Effector memory CD4-positive, alpha-beta T cell (primary cell): ENCODE data around the gene BNIP5.

Experiments used
- DNase-seq, 3 donors: peaks; one replicate each; pipeline ENCODE4 v3.0.0-alpha.2; 2020
- H3K27ac ChIP-seq: 2 replicates; pipeline ENCODE4 v1.7.0; 2013; ENCODE audit warnings: mild to moderate bottlenecking, low read length, moderate library complexity; ENCODE audit not compliant: insufficient read depth, poor library complexity, severe bottlenecking
- H3K27me3 ChIP-seq: replicated peaks from 2 replicates; pipeline ENCODE4 v1.7.0; 2013; ENCODE audit warnings: mild to moderate bottlenecking, low read length; ENCODE audit not compliant: insufficient read depth, control insufficient read depth, poor library complexity, severe bottlenecking
- H3K36me3 ChIP-seq: 2 replicates; pipeline ENCODE4 v1.7.0; 2013; ENCODE audit warnings: mild to moderate bottlenecking, low read length, moderate library complexity; ENCODE audit not compliant: control insufficient read depth, insufficient read depth
- H3K4me1 ChIP-seq: 2 replicates; pipeline ENCODE4 v1.7.0; 2013; ENCODE audit warnings: low read length, mild to moderate bottlenecking; ENCODE audit not compliant: control insufficient read depth, insufficient read depth, poor library complexity, severe bottlenecking
- H3K4me3 ChIP-seq: 2 replicates; pipeline ENCODE4 v1.7.0; 2013; ENCODE audit warnings: low read length, low read depth, mild to moderate bottlenecking; ENCODE audit not compliant: insufficient read depth, poor library complexity, severe bottlenecking
- H3K9me3 ChIP-seq: 2 replicates; pipeline ENCODE4 v1.7.0; 2013; ENCODE audit warnings: mild to moderate bottlenecking, low read length, moderate library complexity; ENCODE audit not compliant: control insufficient read depth

BNIP5 gene

GRCh38 chr6:36285187-36285671, 51.5 kb downstream of the BNIP5 start:
- Histone ChIP-seq H3K36me3 (no peaks in the 10 kb centered on the region), H3K4me3 (no peak overlapping the region), H3K27ac (no peak overlapping the region), H3K9me3 (no peaks in the 10 kb centered on the region), H3K27me3 (peaks cover 3% of the 10 kb centered on the region), H3K4me1 (peaks cover 4% of the 10 kb centered on the region)
- no peak for DNase-seq

GRCh38 chr6:36284359-36284758, 52.3 kb downstream of the BNIP5 start:
- Histone ChIP-seq H3K9me3 (no peaks in the 10 kb centered on the region), H3K27ac (no peak overlapping the region), H3K4me3 (no peak overlapping the region), H3K36me3 (no peaks in the 10 kb centered on the region), H3K4me1 (peaks cover 4% of the 10 kb centered on the region), H3K27me3 (peaks cover 3% of the 10 kb centered on the region)
- DNase-seq = no peak

- H3K27me3 ChIP-seq = peaks cover 3% of the 10 kb centered on the region
Observed at GRCh38 chr6:36283608-36284007, 53.1 kb downstream of the BNIP5 start.

GRCh38 chr6:36280983-36281382, 55.7 kb downstream of the BNIP5 start:
- Histone ChIP-seq H3K4me3 (no peak overlapping the region), H3K9me3 (no peaks in the 10 kb centered on the region), H3K27ac (no peak overlapping the region), H3K36me3 (no peaks in the 10 kb centered on the region), H3K4me1 (no peaks in the 10 kb centered on the region), H3K27me3 (peaks cover 3% of the 10 kb centered on the region)
- DNase-seq = no peak

More at GRCh38 chr6:36283608-36284007, 53.1 kb downstream of the BNIP5 start:
- H3K27ac ChIP-seq = no peak overlapping the region
- no peaks in the 10 kb centered on the region for H3K36me3 ChIP-seq
- no peaks in the 10 kb centered on the region for H3K9me3 ChIP-seq
- DNase-seq = no peak
- peaks cover 4% of the 10 kb centered on the region for H3K4me1 ChIP-seq
- no peak overlapping the region for H3K4me3 ChIP-seq

GRCh38 chr6:36280467-36280866, 56.2 kb downstream of the BNIP5 start:
- no peaks in the 10 kb centered on the region for H3K9me3 ChIP-seq
- no peak overlapping the region for H3K4me3 ChIP-seq
- no peak for DNase-seq
- H3K4me1 ChIP-seq = no peaks in the 10 kb centered on the region
- H3K27ac ChIP-seq = no peak overlapping the region
- H3K27me3 ChIP-seq = peaks cover 3% of the 10 kb centered on the region
- H3K36me3 ChIP-seq = no peaks in the 10 kb centered on the region

GRCh38 chr6:36277946-36278470, 58.7 kb downstream of the BNIP5 start:
- Histone ChIP-seq H3K4me3 (no peak overlapping the region), H3K4me1 (no peaks in the 10 kb centered on the region), H3K27me3 (no peaks in the 10 kb centered on the region), H3K36me3 (no peaks in the 10 kb centered on the region), H3K9me3 (no peaks in the 10 kb centered on the region), H3K27ac (no peak overlapping the region)
- DNase-seq = no peak

- no peak for DNase-seq
- Histone ChIP-seq H3K4me3 (no peak overlapping the region), H3K27me3 (no peaks in the 10 kb centered on the region)
Observed at GRCh38 chr6:36276581-36277536, 59.8 kb downstream of the BNIP5 start.

GRCh38 chr6:36273802-36274514, 62.7 kb downstream of the BNIP5 start:
- Histone ChIP-seq H3K4me1 (no peaks in the 10 kb centered on the region), H3K27me3 (peaks cover 5% of the 10 kb centered on the region), H3K9me3 (no peaks in the 10 kb centered on the region), H3K4me3 (no peak overlapping the region), H3K36me3 (no peaks in the 10 kb centered on the region), H3K27ac (no peak overlapping the region)
- DNase-seq = no peak

More at GRCh38 chr6:36276581-36277536, 59.8 kb downstream of the BNIP5 start:
- Histone ChIP-seq H3K4me1 (no peaks in the 10 kb centered on the region), H3K27ac (no peak overlapping the region), H3K9me3 (no peaks in the 10 kb centered on the region), H3K36me3 (no peaks in the 10 kb centered on the region)

GRCh38 chr6:36273067-36273466, 63.6 kb downstream of the BNIP5 start:
- Histone ChIP-seq H3K36me3 (no peaks in the 10 kb centered on the region), H3K27ac (no peak overlapping the region), H3K4me1 (no peaks in the 10 kb centered on the region), H3K27me3 (peaks cover 5% of the 10 kb centered on the region), H3K4me3 (no peak overlapping the region), H3K9me3 (no peaks in the 10 kb centered on the region)
- no peak for DNase-seq
